Measurements from ENCODE around the gene UBR7. TPM values are rescaled to one million over a fixed set of nuclear protein-coding genes. Genes with fewer than 3 reads are reported as not detected.
"Not testable (repeated sequence)": the region's sequence is repeated elsewhere in the genome, so short reads cannot be mapped to it uniquely, and the experiment has no call there.

UBR7 gene
- total RNA-seq, 1 experiment from 2014 or later = 48.2 TPM

DNA sequence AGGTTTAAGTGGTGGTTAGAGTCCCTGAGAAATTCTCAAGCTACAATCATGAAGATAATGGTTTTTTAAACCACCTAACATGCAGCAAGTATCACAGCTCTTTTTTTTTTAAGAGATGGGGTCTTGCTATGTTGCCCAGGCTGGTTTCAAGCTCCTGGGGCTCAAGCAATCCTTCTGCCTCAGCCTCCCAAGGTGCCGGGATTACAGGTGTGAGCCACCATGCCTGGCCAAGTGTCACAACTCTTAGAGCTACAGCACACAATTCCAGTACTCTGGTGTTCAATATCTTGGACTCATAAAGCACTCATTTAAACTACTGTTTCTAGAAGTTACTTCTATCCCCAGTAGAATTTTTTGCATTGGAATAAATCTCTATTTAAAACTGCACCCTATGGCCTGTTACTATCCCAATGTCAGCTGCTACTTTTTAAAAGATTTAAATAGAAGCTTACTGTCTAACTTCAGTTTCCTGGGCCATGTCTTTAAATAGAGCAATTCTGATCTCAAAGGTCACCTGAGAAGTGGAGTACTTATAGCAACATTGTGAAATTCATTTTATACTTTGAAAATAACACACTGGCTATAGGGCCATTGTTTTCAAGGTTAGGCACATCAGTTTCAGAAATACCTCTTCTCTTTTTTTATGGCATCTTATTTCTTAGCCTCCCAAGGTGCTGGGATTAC is 11.6 kb upstream of the UBR7 start:
- no peak for DNase-seq (ENCODE audit: low read depth)

DNA sequence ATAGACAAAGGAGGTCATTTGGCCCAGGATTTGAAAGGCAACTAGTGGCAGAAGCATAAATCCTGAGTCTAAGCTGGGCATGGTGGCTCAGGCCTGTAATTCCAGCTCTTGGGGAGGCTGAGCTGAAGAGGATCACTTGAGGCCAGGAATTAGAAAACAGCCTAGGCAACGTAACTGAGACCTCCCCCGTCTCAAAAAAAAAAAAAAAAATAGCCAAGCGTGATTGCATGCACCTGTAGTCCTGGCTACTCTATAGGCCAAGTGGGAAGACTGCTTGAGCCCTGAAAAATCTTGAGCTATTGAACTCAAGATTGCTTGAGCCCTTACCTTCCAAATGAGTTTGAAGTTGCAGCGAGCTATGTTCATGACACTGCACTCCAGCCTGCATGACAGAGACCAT is 8.0 kb upstream of the UBR7 start:
- no peak for DNase-seq (ENCODE audit: low read depth)

DNA sequence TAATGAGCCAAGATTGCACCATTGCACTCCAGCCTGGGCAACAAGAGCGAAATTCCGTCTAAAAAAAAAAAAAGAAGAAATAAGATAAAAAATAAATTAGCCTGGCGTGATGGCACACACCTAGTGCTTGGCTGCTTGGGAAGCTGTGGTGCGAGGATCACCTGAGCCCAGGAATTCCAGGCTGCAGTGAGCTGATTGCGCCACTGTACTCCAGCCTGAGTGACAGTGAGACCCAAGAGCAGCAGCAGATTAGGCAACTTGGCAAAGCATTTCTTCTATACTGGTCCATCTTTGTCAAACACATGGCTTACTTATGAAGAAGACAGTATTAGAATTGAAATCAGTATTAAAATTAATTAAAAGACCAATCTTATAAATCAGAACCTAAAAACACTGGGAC is 6.5 kb upstream of the UBR7 start:
- DNase-seq (ENCODE audit: low read depth) = no peak

DNA sequence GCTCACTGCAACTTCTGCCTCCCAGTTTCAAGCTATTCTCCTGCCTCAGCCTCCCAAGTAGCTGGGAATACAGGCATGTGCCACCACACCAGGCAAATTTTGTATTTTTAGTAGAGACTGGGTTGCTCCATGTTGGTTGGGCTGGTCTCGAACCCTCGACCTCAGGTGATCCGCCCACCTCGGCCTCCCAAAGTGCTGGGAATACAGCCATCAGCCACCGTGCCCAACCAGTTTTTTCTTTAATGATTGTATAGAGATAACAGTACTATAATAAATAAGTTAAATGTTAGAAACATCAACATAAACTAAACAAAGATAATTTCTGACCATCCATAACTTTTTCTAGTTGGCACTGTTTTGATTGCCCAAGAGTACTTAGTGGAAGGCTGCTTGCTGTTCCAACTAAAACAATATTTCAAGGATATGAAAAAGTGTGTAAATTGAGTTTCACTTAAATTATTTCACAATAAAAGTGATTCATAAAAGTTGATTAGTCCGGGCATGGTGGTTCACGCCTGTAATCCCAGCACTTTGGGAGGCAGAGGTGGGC is 5.8 kb upstream of the UBR7 start:
- no peak for DNase-seq (ENCODE audit: low read depth)

DNA sequence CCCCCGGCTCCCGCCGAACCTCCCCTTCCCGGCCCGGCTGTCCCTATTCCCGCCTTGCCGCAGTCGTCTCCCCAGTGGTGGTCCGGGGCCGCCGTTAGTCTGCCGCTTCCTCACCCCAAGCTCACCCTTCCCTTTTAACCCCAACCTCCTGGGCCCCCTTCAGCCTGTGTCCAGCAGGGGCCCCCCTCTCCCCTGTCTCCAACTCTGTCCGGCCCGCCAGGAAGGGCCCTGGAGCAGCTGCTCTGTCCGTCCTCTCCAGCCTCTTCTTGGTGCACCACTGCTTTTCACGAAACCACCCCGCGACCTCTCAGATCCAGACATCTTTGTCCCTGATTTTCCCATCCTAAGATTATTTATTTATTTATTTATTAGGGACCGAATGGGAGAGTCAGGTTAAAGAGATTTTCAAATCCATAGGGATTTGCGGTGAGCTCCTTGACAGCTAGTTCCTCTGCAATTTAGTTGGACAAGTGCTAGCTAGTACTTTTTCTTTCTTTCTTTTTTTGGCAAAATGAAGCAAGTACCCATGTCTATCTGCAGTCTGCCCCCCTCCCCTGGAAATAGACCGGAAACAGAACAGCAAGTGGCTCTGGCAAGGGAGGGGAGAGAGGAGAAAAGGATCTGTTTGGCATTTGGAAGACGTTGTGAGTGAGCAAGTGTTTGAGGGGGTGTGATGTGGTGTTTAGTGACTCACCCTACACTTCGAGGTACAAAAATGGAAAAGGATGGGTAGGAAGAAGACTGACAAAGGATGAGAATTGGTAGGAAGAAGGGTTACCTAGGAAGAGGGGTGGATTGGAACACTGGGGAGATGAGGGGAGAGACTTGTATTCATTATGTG is 632 bp downstream of the UBR7 start:
- peak; percentile 59 for DNase-seq (ENCODE audit: low read depth)

DNA sequence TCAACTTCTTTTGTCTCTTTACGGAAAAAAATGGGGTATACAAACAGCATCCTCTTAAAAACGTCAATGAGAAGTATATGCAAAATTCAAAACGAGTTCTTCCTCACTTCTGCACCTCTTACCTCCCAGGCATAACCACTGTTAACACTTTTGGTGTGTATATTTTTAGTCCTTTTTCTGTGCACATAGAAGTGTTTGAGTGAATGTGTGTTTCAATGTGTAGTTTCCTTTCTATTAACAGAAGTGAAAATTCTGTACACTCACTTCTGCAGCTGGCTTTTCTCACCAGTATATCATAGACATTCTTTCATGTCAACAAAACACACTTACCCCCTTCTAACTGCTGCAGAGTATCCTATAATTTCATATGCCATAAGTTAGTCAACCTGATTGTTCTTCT is 5.4 kb downstream of the UBR7 start:
- no peak for DNase-seq (ENCODE audit: low read depth)

DNA sequence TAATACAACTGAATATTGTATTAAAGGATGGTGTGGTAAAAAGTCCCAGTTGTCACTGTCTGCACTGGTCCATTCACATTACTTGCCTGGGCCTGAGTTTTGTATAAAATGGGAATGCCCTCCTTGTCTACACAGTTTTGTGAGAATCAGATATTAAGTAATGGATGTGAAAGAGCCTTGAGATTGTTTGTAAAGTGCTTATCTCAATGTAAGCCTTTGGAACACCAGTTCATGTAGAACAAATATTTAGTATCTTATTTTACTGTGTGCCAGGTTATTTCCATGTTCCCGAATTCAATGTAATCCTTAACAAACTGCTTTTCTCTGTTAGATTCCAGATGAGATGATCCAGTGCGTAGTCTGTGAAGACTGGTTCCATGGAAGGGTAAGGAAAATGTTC is 7.5 kb downstream of the UBR7 start:
- no peak for DNase-seq (ENCODE audit: low read depth)

DNA sequence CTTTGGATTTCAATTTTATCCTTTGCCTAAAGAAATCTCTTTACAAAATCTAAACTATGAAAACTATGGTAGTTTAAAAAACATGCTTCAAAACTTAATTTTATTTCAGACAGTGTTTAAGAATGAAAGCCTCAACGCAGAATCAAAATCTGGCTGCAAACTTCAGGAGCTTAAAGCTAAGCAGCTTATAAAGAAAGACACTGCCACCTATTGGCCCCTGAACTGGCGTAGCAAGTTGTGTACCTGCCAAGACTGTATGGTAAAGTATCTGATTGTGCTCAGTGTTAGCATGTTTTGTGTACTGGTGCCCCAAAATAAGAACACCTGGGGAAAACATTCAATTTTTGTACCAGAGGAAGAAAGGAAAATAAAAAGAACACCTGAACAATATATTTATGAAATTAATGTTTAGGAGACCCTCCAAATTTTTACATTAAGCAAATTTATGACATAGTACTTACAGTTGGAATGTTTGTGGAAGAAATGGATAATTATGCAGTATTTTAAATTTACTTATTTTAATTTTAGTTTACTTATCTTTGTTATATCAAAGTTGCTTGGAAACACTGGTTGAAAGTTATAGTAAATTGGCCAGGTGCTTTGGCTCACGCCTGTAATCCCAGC is 12.2 kb downstream of the UBR7 start:
- DNase-seq (ENCODE audit: low read depth) = peak; percentile 51

DNA sequence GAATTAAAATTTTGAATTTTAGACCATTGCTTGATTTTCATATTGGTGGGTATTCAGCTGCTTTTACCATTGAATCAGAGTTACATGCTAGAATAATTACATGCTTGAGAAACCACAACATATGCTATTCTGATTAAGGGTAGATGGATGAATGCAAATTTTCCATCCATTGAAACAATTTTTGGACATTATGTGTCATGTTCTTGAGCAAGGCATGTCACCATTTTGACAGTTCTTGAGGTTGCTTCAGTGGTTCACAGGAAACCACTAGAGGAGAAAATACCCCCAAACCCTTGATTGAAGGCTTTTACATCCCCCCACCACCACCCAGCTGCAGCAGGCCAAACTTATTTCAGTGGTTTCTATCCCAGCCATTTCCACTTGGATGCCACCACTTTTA is 13.5 kb downstream of the UBR7 start:
- DNase-seq (ENCODE audit: low read depth) = no peak

DNA sequence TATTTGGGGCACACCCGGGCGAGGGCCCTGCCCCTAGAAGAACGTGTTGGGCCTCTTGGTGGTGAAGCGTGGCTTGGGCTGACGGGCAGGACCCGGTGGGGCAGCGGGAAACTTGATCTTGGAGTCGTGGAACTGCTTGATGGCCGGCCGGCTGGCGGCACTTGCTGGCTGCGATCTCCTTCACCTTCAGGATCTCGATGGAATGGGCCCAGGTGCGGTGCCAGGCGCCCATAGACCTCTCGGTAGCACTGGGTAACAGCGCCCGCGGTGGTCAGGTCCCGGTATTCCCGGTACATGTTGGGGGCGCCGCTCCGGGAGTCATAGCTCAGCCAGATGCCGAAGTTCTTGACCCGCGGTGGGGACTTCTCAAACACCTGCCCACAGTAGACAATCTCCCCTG is 16.5 kb downstream of the UBR7 start:
- no peak for DNase-seq (ENCODE audit: low read depth)

DNA sequence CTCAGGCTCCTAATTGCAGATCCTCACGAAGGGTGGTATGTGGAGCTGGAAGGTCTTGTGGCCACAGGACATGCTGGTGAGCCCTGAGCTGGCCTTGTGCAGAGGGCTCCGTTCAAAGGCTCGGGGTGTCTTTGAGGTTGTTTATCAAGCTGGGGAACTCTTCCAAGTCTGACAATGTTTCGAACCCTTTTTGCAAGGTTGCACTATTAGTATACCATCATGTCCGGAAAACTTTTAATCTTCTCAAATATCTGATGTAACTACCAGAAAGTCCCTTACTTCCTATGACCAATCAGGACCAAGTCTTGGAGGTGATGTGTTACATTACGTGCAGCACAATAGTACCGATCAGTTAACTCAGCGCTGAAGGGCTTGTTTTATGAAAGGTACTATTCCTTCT is 21.5 kb downstream of the UBR7 start:
- DNase-seq (ENCODE audit: low read depth) = no peak

DNA sequence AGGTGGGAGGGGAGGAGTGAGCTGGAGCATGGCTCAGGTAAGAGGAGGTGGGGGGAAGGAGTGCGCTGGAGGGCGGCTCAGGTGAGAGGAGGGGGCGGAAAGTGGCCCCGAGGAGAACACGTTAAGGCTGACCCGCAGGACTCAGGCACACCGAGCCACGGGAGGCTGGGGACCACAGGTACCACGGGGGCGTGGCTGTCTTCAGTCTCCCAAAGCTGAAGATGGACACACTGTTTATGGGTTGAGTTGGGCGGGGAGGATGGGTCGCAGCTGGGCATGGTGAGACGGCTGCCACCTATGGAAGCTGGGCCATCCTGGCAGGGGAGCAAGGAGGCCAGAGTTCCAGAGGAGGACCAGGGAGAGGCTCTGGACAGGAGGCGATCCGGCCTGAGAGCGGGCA is 23.5 kb downstream of the UBR7 start:
- DNase-seq (ENCODE audit: low read depth) = no peak

DNA sequence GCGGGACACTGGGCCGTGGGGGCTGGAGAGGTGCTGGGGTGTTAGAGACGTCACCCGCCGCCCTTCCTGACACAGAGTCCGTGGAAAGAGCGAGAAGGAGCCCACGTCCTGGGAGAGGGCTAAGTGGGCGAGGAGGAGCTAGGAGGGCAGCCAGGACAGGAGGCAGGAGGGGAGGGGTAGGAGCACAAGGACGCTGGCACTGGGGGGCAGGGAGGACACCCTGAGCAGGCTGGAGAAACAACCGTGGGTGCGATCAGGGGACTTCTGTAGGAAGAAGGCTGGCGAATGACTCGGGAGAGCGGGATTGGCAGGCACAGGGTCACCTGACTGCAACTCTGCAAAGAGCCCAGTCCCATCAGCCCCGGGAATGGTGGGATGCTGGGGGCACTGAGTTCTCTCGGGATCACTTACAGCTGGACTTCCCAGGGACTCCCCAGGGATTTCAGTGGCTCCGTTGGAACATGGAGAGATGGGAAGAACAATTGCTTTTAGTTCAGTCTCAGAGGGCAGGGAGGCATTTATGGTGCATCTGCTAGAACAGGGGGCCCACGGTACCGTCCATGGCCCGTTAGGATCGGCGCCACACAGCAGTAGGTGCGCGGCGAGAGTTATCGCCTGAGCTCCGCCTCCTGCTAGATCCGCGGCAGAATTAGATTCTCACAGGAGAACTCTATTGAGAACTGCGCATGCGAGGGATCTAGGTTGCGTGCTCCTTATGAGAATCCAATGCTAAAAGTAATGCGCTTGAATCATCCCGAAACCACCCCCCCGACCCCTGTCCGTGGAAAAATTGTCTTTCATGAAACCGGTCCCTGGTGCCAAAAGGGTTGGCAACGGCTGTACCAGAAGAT is 24.3 kb downstream of the UBR7 start:
- peak; percentile 40 for DNase-seq (ENCODE audit: low read depth)

DNA sequence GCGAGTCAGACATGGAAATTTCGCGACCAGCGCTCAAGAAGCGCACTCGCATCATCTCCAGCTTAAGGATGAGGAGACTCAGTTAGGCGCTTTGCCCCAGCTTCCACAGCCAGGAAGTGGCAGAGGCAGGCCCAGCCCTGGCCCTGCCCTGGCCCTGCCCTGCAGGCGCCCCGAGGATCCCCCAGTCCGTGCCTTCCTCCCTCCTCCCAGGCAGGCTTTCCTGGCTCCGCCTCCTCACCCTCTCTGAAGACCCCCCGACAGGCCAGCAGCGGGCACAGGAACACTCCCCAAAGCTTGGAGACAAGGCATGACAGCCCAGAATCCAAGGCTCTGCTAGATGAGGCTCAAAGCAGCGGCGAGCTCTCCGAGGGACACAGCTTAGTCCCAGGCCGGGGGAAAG is 25.1 kb downstream of the UBR7 start:
- DNase-seq (ENCODE audit: low read depth) = no peak

DNA sequence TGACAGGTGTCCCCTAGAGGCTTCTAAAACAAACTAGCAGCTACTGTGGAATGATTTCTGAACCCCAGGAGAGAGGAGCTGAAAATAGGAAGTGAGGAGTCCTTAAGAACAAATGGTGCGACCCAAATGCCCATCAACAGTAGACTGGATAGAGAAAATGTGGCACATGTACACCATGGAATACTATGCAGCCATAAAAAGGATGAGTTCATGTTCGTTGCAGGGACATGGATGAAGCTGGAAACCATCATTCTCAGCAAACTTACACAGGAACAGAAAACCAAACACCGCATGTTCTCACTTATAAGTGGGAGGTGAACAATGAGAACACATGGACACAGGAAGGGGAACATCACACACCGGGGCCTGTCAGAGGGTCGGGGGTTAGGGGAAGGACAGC is 26.0 kb downstream of the UBR7 start:
- DNase-seq (ENCODE audit: low read depth) = not testable (repeated sequence)

DNA sequence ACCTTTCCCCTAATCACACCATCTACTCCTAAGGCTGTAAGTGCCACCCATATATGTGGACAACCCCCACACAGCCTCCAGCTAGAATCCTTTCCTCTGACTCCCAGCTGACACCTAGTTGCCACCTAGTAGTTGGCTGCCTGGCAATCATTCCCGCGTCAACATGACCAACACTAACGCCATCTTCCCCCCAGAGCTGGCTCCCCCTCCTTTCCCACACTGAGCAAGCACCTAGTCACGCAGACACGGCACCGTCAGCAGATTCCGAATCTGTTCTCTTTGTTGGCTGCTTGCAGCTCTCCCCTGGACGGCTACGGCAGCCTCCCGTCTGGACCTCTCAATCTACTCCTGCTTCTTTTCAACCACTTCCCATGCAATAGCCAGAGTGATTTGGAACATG is 27.7 kb downstream of the UBR7 start:
- DNase-seq (ENCODE audit: low read depth) = peak; percentile 86

DNA sequence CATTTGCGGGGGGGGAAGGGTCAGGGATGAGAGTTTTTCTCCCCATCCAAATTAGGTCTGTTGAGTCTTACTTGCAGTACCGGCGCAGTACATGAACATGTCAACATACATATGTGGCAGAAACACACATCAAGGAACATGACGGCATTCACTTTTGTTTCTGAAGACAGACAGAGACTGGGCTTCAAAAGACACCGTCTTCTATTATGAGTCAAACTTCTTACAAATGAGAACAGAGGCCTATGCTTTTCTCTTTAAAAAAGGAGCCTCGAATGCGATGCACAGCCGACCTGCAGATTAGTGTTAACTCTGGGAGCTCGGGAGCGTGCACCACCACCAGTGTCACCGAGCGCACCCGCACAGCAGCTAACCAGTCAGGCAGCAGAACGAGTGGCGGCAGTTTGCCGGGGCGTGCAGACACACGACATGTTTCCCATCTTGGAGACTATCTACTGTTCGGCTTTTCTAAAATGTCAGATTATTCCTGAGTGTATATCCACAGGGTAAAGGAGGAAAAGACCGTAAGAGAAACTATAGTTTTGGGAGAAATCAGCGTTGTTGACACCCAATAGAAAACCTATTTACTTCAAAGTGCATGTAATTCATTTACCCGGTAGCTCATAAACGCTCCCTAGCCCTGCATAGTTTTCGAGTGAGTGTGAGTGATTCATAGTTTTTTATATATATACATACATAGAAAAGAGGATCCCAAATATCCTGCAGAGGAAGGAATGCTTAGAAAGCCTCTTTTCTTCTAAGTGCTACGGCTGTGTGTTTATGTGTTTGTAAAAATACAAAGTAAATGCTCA is 33.0 kb downstream of the UBR7 start:
- peak; percentile 68 for DNase-seq (ENCODE audit: low read depth)

DNA sequence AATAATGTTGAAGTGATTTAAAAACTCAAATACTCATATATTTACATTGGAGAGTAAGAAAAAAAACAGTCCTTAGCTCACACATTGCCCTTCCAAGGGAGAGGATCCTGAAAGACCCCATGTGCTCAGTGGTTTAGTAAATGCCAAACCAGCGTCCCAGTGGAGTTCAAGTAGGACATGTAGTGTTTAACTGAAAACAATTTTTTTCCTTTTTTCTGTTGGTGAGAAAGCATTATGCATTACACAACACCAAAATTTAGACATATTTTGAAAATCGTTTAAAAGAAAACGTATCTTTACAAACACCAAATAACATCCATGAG is 33.6 kb downstream of the UBR7 start:
- DNase-seq (ENCODE audit: low read depth) = no peak

DNA sequence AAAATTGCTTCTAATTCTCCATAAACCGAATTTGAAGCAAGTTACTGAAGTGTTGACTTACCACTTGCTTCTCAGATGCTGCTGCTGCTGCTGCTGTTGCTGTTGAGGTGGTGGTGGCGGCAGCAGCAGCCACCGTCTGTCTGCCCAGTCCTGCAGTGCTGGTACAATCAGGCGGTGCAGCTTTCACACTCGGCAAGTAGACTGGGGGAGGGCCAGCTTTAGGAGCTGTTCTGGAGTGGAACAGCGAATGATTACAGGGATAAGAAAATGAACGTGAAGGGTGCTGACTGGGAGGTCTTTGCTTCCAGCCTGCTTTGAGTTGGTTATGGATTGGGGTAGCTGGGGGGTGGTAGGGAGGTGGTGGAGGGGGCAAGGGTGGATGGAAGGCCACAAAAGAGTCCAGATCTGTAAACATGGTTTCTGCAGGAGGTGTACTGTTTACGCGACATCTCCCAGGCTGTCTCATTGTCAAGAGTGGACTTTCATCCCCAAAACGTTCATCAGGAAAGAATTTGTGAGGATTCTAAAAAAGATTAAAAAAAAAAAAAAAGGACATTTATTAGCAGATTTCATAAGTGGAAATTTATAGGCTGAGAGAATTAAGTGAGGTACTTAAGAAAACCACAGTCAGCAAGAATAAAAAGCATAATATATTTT is 38.8 kb downstream of the UBR7 start:
- peak; percentile 45 for DNase-seq (ENCODE audit: low read depth)

DNA sequence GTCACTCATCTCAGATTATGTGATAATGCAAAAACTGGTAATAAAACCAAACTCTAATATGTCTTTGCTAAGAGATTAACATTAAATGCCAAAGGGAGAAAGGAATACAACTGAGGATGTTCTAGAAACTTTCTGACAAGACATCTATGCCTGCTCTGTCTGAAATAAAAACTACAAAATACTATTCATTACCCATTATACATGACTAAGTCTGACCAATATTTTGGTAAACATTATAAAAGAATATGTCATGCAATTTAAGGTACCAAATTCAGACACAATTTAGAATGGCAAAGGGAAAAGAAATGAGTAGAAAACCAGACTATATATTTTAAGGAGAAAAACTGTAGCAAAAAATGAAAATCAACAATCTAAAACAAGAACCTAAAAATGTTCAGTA is 39.5 kb downstream of the UBR7 start:
- DNase-seq (ENCODE audit: low read depth) = peak; percentile 9

Data from M059J (cell line).